Neuronal stem cell (in vitro differentiated cells): Measurements from ENCODE around the gene EHHADH.

Experiments
- DNase-seq: peaks from one replicate; pipeline ENCODE4 v3.0.0-alpha.2; 2013; ENCODE audit warnings: low spot score
- H2AFZ ChIP-seq: one replicate; pipeline ENCODE4 v1.6.1; 2013; ENCODE audit warnings: mild to moderate bottlenecking, low read length, inconsistent platforms
- H2AK5ac ChIP-seq: 2 replicates; pipeline ENCODE4 v1.6.1; 2013; ENCODE audit warnings: low read depth, mild to moderate bottlenecking, inconsistent platforms, low read length, moderate library complexity, mixed read lengths
- H2BK120ac ChIP-seq: 2 replicates; pipeline ENCODE4 v1.6.1; 2013; ENCODE audit warnings: low read depth, mild to moderate bottlenecking, inconsistent platforms, low read length, moderate library complexity, mixed read lengths
- H2BK12ac ChIP-seq: one replicate; pipeline ENCODE4 v1.6.1; 2013; ENCODE audit warnings: low read length, inconsistent platforms
- H2BK15ac ChIP-seq: 2 replicates; pipeline ENCODE4 v1.6.1; 2013; ENCODE audit warnings: mild to moderate bottlenecking, low read length, inconsistent platforms, mixed read lengths
- H2BK5ac ChIP-seq: one replicate; pipeline ENCODE4 v1.6.1; 2013; ENCODE audit warnings: inconsistent platforms, mild to moderate bottlenecking, low read length, moderate library complexity
- H3K14ac ChIP-seq: one replicate; pipeline ENCODE4 v1.6.1; 2013; ENCODE audit warnings: low read length, inconsistent platforms
- H3K18ac ChIP-seq: 2 replicates; pipeline ENCODE4 v1.6.1; 2013; ENCODE audit warnings: low read length, inconsistent platforms
- H3K23ac ChIP-seq: 2 replicates; pipeline ENCODE4 v1.6.1; 2013; ENCODE audit warnings: low read depth, mild to moderate bottlenecking, mixed read lengths, low read length, inconsistent platforms; ENCODE audit not compliant: poor library complexity
- H3K27ac ChIP-seq: replicated peaks from 3 replicates; pipeline ENCODE4 v1.5.1; 2013; ENCODE audit warnings: low read length, inconsistent platforms
- H3K27me3 ChIP-seq, 3 experiments: 2 replicates each; pipeline ENCODE4 v1.6.1; 2013; ENCODE audit warnings: low read length in 3 of 3, mild to moderate bottlenecking in 2 of 3, inconsistent platforms in 1 of 3, low read depth in 1 of 3, mixed read lengths in 1 of 3, moderate library complexity in 1 of 3; ENCODE audit not compliant: control insufficient read depth in 3 of 3, insufficient read depth in 3 of 3
- H3K36me3 ChIP-seq, 2 donors: replicated peaks in 1 of 2; 2 replicates each; pipeline ENCODE4 v1.6.1; 2013; ENCODE audit warnings: low read length in 2 of 2; ENCODE audit not compliant: control insufficient read depth in 2 of 2, insufficient read depth in 2 of 2
- H3K4ac ChIP-seq: 2 replicates; pipeline ENCODE4 v1.6.1; 2013; ENCODE audit warnings: inconsistent platforms, mild to moderate bottlenecking, low read length, moderate library complexity
- H3K4me1 ChIP-seq, 2 donors: 1 replicate in 1 of 2; 2 replicates in 1 of 2; pipeline ENCODE4 v1.6.1; 2013; ENCODE audit warnings: low read length in 2 of 2, low read depth in 1 of 2; ENCODE audit not compliant: control insufficient read depth in 2 of 2, insufficient read depth in 1 of 2
- H3K4me2 ChIP-seq: one replicate; pipeline ENCODE4 v1.6.1; 2013; ENCODE audit warnings: mild to moderate bottlenecking, low read length, inconsistent platforms; ENCODE audit not compliant: insufficient read depth, poor library complexity, severe bottlenecking
- H3K4me3 ChIP-seq, 2 donors: 2 replicates each; pipeline ENCODE4 v1.5.1; 2013; ENCODE audit warnings: low read length in 2 of 2, mild to moderate bottlenecking in 2 of 2, inconsistent platforms in 1 of 2, moderate library complexity in 1 of 2
- H3K79me1 ChIP-seq: one replicate; pipeline ENCODE4 v1.6.1; 2013; ENCODE audit warnings: low read depth, mild to moderate bottlenecking, inconsistent platforms, low read length, moderate library complexity
- H3K9ac ChIP-seq: one replicate; pipeline ENCODE4 v1.6.1; 2013; ENCODE audit warnings: mild to moderate bottlenecking, low read depth, low read length, inconsistent platforms; ENCODE audit not compliant: poor library complexity
- H3K9me3 ChIP-seq, 2 donors: replicated peaks in 1 of 2; 2 replicates each; pipeline versions ENCODE3 to v1.6.1; 2013; ENCODE audit warnings: low read length in 2 of 2, mild to moderate bottlenecking in 2 of 2, inconsistent platforms in 1 of 2, low read depth in 1 of 2, mixed read lengths in 1 of 2, moderate library complexity in 1 of 2; ENCODE audit not compliant: control insufficient read depth in 2 of 2, insufficient read depth in 1 of 2
- H4K8ac ChIP-seq: one replicate; pipeline ENCODE4 v1.6.1; 2013; ENCODE audit warnings: low read depth, mild to moderate bottlenecking, inconsistent platforms, low read length, moderate library complexity
- H4K91ac ChIP-seq: one replicate; pipeline ENCODE4 v1.6.1; 2013; ENCODE audit warnings: low read length, low read depth, mild to moderate bottlenecking, inconsistent platforms; ENCODE audit not compliant: poor library complexity
- whole genome bisulfite sequencing, 2 donors: extraction: QIAGEN DNeasy Blood & Tissue Kit; methylation state at CpG; one replicate each; pipeline ENCODE4 v1.1.7; 2013; ENCODE audit warnings: missing lambda C conversion rate in 2 of 2, mixed read lengths in 1 of 2; ENCODE audit not compliant: insufficient read length in 2 of 2, insufficient replicate concordance in 1 of 2; ENCODE audit errors: extremely low coverage in 2 of 2; 5-methylcytosine and 5-hydroxymethylcytosine counted together

The EHHADH gene

GRCh38 chr3:185251272-185251671 lies 2.6 kb downstream of the EHHADH start:
- Histone ChIP-seq H2BK120ac (no peak overlapping the region), H3K4me2 (no peak overlapping the region), H2BK12ac (no peak overlapping the region), H2BK5ac (no peak overlapping the region), H3K4me3 (no peak overlapping the region), H4K8ac (no peak overlapping the region), H3K79me1 (no peaks in the 10 kb centered on the region), H4K91ac (no peak overlapping the region), H2AK5ac (no peak overlapping the region), H3K27ac (no peak overlapping the region), H3K36me3 (no peaks in the 10 kb centered on the region), H3K4ac (no peak overlapping the region), H2BK15ac (no peak overlapping the region), H3K27me3 (no peaks in the 10 kb centered on the region), H3K14ac (no peak overlapping the region), H3K4me1 (no peaks in the 10 kb centered on the region), H3K18ac (no peak overlapping the region), H3K9me3 (no peaks in the 10 kb centered on the region), H3K23ac (no peak overlapping the region), H3K9ac (no peak overlapping the region), H2AFZ (no peak overlapping the region)
- no peak for DNase-seq
- no CpG with 5 or more reads among the region's 5 CpGs for WGBS, 2 donors

GRCh38 chr3:185250653-185251052 lies 3.2 kb downstream of the EHHADH start:
- Histone ChIP-seq H3K4me2 (no peak overlapping the region), H4K91ac (no peak overlapping the region), H2BK120ac (no peak overlapping the region), H3K18ac (no peak overlapping the region), H3K4ac (no peak overlapping the region), H3K36me3 (no peaks in the 10 kb centered on the region), H2BK12ac (no peak overlapping the region), H3K27me3 (no peaks in the 10 kb centered on the region), H3K4me1 (no peaks in the 10 kb centered on the region), H2BK15ac (no peak overlapping the region), H2AK5ac (no peak overlapping the region), H3K9ac (no peak overlapping the region), H3K23ac (no peak overlapping the region), H4K8ac (no peak overlapping the region), H2BK5ac (no peak overlapping the region), H3K27ac (no peak overlapping the region), H3K14ac (no peak overlapping the region), H2AFZ (no peak overlapping the region), H3K4me3 (no peak overlapping the region), H3K9me3 (no peaks in the 10 kb centered on the region), H3K79me1 (no peaks in the 10 kb centered on the region)
- DNase-seq = no peak
- no CpG with 5 or more reads among the region's 1 CpG for WGBS, 2 donors

GRCh38 chr3:185250247-185250646 lies 3.6 kb downstream of the EHHADH start:
- Histone ChIP-seq H2BK12ac (no peak overlapping the region), H3K23ac (no peak overlapping the region), H2AK5ac (no peak overlapping the region), H3K4ac (no peak overlapping the region), H3K4me1 (no peaks in the 10 kb centered on the region), H3K79me1 (no peaks in the 10 kb centered on the region), H3K9ac (no peak overlapping the region), H3K14ac (no peak overlapping the region), H3K9me3 (no peaks in the 10 kb centered on the region), H3K18ac (no peak overlapping the region), H4K91ac (no peak overlapping the region), H2BK5ac (no peak overlapping the region), H4K8ac (no peak overlapping the region), H2BK120ac (no peak overlapping the region), H3K36me3 (no peaks in the 10 kb centered on the region), H3K4me3 (no peak overlapping the region), H2BK15ac (no peak overlapping the region), H2AFZ (no peak overlapping the region), H3K27me3 (no peaks in the 10 kb centered on the region), H3K27ac (no peak overlapping the region), H3K4me2 (no peak overlapping the region)
- no peak for DNase-seq

GRCh38 chr3:185242642-185243041 lies 11.2 kb downstream of the EHHADH start:
- no peak overlapping the region for H3K4me3 ChIP-seq
- H3K9me3 ChIP-seq = no peaks in the 10 kb centered on the region
- no peak overlapping the region for H2BK5ac ChIP-seq
- H3K23ac ChIP-seq = no peak overlapping the region
- H3K4ac ChIP-seq = no peak overlapping the region
- no peak overlapping the region for H3K14ac ChIP-seq
- no peaks in the 10 kb centered on the region for H3K79me1 ChIP-seq
- H4K8ac ChIP-seq = no peak overlapping the region
- no peak overlapping the region for H2AK5ac ChIP-seq
- H2BK120ac ChIP-seq = no peak overlapping the region
- H2BK12ac ChIP-seq = no peak overlapping the region
- no peak overlapping the region for H4K91ac ChIP-seq
- no peak overlapping the region for H2BK15ac ChIP-seq
- no peaks in the 10 kb centered on the region for H3K36me3 ChIP-seq
- no peak overlapping the region for H3K9ac ChIP-seq
- no peak overlapping the region for H3K27ac ChIP-seq
- H3K4me1 ChIP-seq = no peaks in the 10 kb centered on the region
- no CpG with 5 or more reads among the region's 3 CpGs for WGBS, 2 donors
- DNase-seq = no peak
- H3K18ac ChIP-seq = no peak overlapping the region
- H3K4me2 ChIP-seq = no peak overlapping the region
- H3K27me3 ChIP-seq = no peaks in the 10 kb centered on the region
- H2AFZ ChIP-seq = no peak overlapping the region
